T-cell (primary cell): ENCODE results near the gene CLSTN2. TPM values are rescaled to one million over a fixed set of nuclear protein-coding genes. Genes with fewer than 3 reads are reported as not detected.

ENCODE experiments used
- ATAC-seq, 4 experiments: fragments of 200-7000 bp in 3 of 4; fragments of 150-1000 bp in 1 of 4; cut with Tn5 transposase; replicated peaks in 1 of 4; 1 replicate in 3 of 4; 2 replicates in 1 of 4; pipeline ENCODE4 v1.10.0; 2021; ENCODE audit warnings: moderate library complexity in 3 of 4, mild to moderate bottlenecking in 2 of 4, moderate number of reproducible peaks in 1 of 4
- CTCF ChIA-PET, 2 donors: fragments of 300-600 bp; sonication (Branson Sonifier 250); formaldehyde crosslinking; loops; one replicate each; lab custom pipeline; 2022; ENCODE audit warnings: antibody characterized with exemption in 2 of 2; lab: Charles Lee
- POLR2A ChIA-PET, 2 donors: fragments of 300-600 bp; sonication (Branson Sonifier 250); formaldehyde crosslinking; loops; one replicate each; lab custom pipeline; 2022; ENCODE audit warnings: antibody characterized with exemption in 2 of 2; lab: Charles Lee
- DNase-seq, 35 experiments: peaks; one replicate each; pipeline versions ENCODE4 v3.0.0 to v3.0.0-alpha.2; 2013 to 2023
- H3K27ac ChIP-seq: one replicate; pipeline ENCODE4 v1.5.1; 2013; ENCODE audit warnings: low read length
- H3K27me3 ChIP-seq, 2 experiments: replicated peaks in 1 of 2; 1 replicate in 1 of 2; 2 replicates in 1 of 2; pipeline versions ENCODE4 v1.6.1 to v1.7.0; 2013; ENCODE audit warnings: low read length in 1 of 2, mixed read lengths in 1 of 2; ENCODE audit not compliant: control insufficient read depth in 2 of 2, insufficient read depth in 2 of 2; ENCODE audit errors: extremely low read depth in 1 of 2
- H3K36me3 ChIP-seq, 2 donors: 1 replicate in 1 of 2; 2 replicates in 1 of 2; pipeline versions ENCODE4 v1.6.1 to v1.7.0; 2013; ENCODE audit warnings: low read length in 1 of 2; ENCODE audit not compliant: control insufficient read depth in 2 of 2, insufficient read depth in 1 of 2; ENCODE audit errors: extremely low read depth in 1 of 2
- H3K4me1 ChIP-seq, 2 experiments: 1 replicate in 1 of 2; 2 replicates in 1 of 2; pipeline versions ENCODE4 v1.6.1 to v1.7.0; 2013; ENCODE audit warnings: low read length in 2 of 2, mixed read lengths in 1 of 2; ENCODE audit not compliant: insufficient read depth in 2 of 2, control insufficient read depth in 1 of 2; ENCODE audit errors: extremely low read depth in 1 of 2
- H3K4me3 ChIP-seq, 2 donors: 1 replicate in 1 of 2; 2 replicates in 1 of 2; pipeline versions ENCODE4 v1.5.1 to v1.7.0; 2013; ENCODE audit warnings: mild to moderate bottlenecking in 2 of 2, low read length in 1 of 2, moderate library complexity in 1 of 2; ENCODE audit not compliant: control insufficient read depth in 1 of 2; ENCODE audit errors: extremely low read depth in 1 of 2
- H3K9me3 ChIP-seq: 2 replicates; pipeline ENCODE4 v1.7.0; 2013
- H3K27ac Mint-ChIP-seq, 2 donors: one replicate each; pipeline ENCODE4 v1.8.0; 2020 to 2021; ENCODE audit warnings: mild to moderate bottlenecking in 2 of 2, mixed read lengths in 2 of 2
- H3K27me3 Mint-ChIP-seq, 2 donors: one replicate each; pipeline ENCODE4 v1.8.0; 2021 to 2022; ENCODE audit warnings: mixed read lengths in 2 of 2
- H3K36me3 Mint-ChIP-seq: one replicate; pipeline ENCODE4 v1.8.0; 2021; ENCODE audit warnings: mixed read lengths
- H3K4me1 Mint-ChIP-seq, 3 donors: one replicate each; pipeline ENCODE4 v1.8.0; 2020 to 2022; ENCODE audit warnings: mixed read lengths in 3 of 3, mild to moderate bottlenecking in 1 of 3
- H3K4me3 Mint-ChIP-seq, 3 donors: one replicate each; pipeline ENCODE4 v1.8.0; 2020 to 2022; ENCODE audit warnings: mild to moderate bottlenecking in 3 of 3, mixed read lengths in 3 of 3, moderate library complexity in 3 of 3
- H3K9me3 Mint-ChIP-seq, 3 donors: one replicate each; pipeline ENCODE4 v1.8.0; 2020 to 2022; ENCODE audit warnings: mixed read lengths in 3 of 3
- WGBS: methylation state at CpG from one replicate; pipeline ENCODE4 v1.1.5; 2013; ENCODE audit warnings: missing lambda C conversion rate; ENCODE audit not compliant: insufficient coverage; 5-methylcytosine and 5-hydroxymethylcytosine counted together
- total RNA-seq, 35 experiments: library from RNA in 6 of 35; stranded (reverse) in 6 of 35; fragments of 120-200 nt in 1 of 35; gene quantifications; one replicate each; pipeline versions ENCODE4 v1.2.1 to v1.2.4 and lab custom pipeline; 2013 to 2026

The CLSTN2 gene
- total RNA-seq, 5 donors from 2014 or later (not counting 1 experiment from before 2014, with no cell fraction given), result under 0.01 to 0.12 (median 0.03) TPM; not detected in 2

- H3K4me3 Mint-ChIP-seq, result no peak overlapping the region
- Histone ChIP-seq H3K9me3 (no peaks in the 10 kb centered on the region), H3K4me1 (no peaks in the 10 kb centered on the region), H3K27ac (no peak overlapping the region), H3K4me3 (no peak overlapping the region), H3K36me3 (no peaks in the 10 kb centered on the region), H3K27me3 (peaks cover 13 to 15% of the 10 kb centered on the region in 2 experiments)
- H3K4me1 Mint-ChIP-seq, result peaks cover 0 to 4% (median 4%) of the 10 kb centered on the region in 3 donors
- no peak overlapping the region for H3K27ac Mint-ChIP-seq
- POLR2A ChIA-PET, result no interaction called here
- ATAC-seq (no peak), DNase-seq (no peak)
- H3K9me3 Mint-ChIP-seq, result peaks cover 0 to 3% (median 0%) of the 10 kb centered on the region in 3 donors
- peaks cover 27 to 38% of the 10 kb centered on the region in 2 donors for H3K27me3 Mint-ChIP-seq
- CTCF ChIA-PET, result no interaction called here
- 80% methylated on average over 1 of the region's 1 CpG for WGBS
- no peaks in the 10 kb centered on the region for H3K36me3 Mint-ChIP-seq
These were observed 4.8 kb upstream of the CLSTN2 start for GRCh38 chr3:139930211-139930610.

- ATAC-seq (no peak), DNase-seq (no peak)
- no CpG with 5 or more reads among the region's 2 CpGs for WGBS
- Mint-ChIP-seq H3K27me3 (peaks cover 44 to 50% of the 10 kb centered on the region in 2 donors), H3K4me1 (peaks cover 0 to 6% (median 6%) of the 10 kb centered on the region in 3 donors), H3K27ac (no peak overlapping the region), H3K36me3 (no peaks in the 10 kb centered on the region), H3K4me3 (no peak overlapping the region), H3K9me3 (peaks cover 0 to 3% (median 0%) of the 10 kb centered on the region in 3 donors)
- H3K36me3 ChIP-seq, result no peaks in the 10 kb centered on the region
- no peak overlapping the region for H3K4me3 ChIP-seq
- POLR2A ChIA-PET, result no interaction called here
- peaks cover 17 to 29% of the 10 kb centered on the region in 2 experiments for H3K27me3 ChIP-seq
- no peak overlapping the region for H3K27ac ChIP-seq
- CTCF ChIA-PET, result no interaction called here
- no peaks in the 10 kb centered on the region for H3K9me3 ChIP-seq
- H3K4me1 ChIP-seq, result peaks cover 0 to 8% of the 10 kb centered on the region in 2 experiments
These were observed 1.2 kb upstream of the CLSTN2 start for GRCh38 chr3:139933766-139934165.

DNA sequence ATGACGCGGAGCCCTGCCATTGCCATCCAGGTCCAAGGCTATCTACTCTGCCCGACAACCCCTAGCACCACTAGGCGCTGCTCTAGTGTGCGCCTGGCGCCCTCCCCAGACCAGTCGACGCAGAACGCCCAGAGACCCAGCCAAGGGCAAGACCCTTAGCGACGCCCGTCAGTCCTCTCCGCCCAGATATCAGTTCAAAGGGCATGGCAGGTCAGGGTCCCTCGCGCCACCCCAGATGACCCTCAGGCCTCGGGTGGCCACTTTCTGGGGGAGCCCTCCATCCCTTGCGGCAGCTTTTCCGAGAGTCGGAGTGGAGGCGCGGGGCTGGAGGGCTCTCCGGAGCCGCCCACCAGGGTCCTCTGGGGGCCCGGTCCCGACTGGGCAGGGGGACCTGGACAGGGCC lies 371 bp upstream of the CLSTN2 start:
- POLR2A ChIA-PET, result no interaction called here

DNA sequence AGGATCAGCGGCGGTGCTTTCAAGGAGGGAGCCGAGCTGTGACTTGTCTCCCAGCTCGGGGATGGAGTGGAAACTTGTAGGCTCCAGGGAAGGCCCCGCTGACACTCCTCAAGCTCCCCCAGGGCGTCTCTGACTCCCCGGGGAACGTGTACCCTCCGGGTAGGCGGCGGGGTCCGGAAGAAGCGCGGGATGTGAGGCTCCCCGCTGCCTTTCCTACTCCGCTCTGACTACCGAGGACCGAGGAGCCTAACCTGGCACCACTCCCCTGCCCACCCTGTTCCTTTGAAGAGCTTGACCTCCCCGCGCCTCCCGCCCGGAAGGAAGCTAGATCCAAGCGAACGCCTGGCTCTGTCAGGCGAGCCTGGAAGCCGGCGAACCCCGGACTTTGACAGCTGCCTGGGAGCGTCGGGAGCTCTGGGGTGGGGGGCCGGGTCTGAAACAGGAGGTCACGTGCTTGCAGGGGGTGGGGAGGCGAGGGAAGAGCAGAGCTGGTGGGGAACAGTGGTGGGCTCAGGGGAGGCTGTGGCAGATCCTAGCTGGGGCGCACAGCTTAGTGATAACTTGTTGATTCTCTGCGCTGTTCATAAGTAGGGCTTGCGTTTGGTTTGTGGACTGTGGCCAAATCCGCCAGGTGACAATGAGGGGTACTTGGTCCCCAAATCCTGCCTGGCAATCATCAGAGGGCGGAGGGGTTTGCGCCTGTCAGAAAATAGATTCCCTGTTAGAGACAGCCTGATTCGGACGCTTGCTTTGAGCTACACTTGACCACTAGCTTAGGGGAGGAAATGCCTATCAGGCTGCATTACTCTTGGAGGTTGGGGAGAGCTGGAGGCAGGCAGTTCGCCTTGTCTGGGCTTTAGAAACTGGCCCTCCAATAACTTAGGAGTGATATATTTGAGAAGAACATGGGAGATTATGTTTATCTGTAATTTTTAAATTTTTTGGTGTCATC lies 1.2 kb downstream of the CLSTN2 start:
- Mint-ChIP-seq H3K27ac (no peak overlapping the region), H3K4me1 (peaks cover 0 to 6% (median 6%) of the 10 kb centered on the region in 3 donors), H3K36me3 (no peaks in the 10 kb centered on the region), H3K27me3 (peaks cover 48 to 56% of the 10 kb centered on the region in 2 donors), H3K4me3 (peak overlapping the region in 1 of 3 donors; percentile 26), H3K9me3 (peaks cover 0 to 3% (median 0%) of the 10 kb centered on the region in 3 donors)
- Histone ChIP-seq H3K4me1 (peaks cover 0 to 8% of the 10 kb centered on the region in 2 experiments), H3K27ac (no peak overlapping the region), H3K36me3 (no peaks in the 10 kb centered on the region), H3K9me3 (no peaks in the 10 kb centered on the region), H3K27me3 (peaks cover 17 to 29% of the 10 kb centered on the region in 2 experiments), H3K4me3 (no peak overlapping the region)
- DNase-seq (no peak), ATAC-seq (no peak)
- ChIA-PET POLR2A (no interaction called here), CTCF (no interaction called here)
- WGBS, result 6% methylated on average over 38 of the region's 42 CpGs

More for the DNA sequence above, 371 bp upstream of the CLSTN2 start:
- H3K27ac ChIP-seq, result no peak overlapping the region
- ATAC-seq, result no peak
- H3K27me3 Mint-ChIP-seq, result peaks cover 44 to 54% of the 10 kb centered on the region in 2 donors
- CTCF ChIA-PET, result no interaction called here
- H3K4me1 ChIP-seq, result peaks cover 0 to 8% of the 10 kb centered on the region in 2 experiments
- H3K9me3 ChIP-seq, result no peaks in the 10 kb centered on the region
- H3K27me3 ChIP-seq, result peaks cover 17 to 29% of the 10 kb centered on the region in 2 experiments
- H3K4me3 ChIP-seq, result no peak overlapping the region
- H3K9me3 Mint-ChIP-seq, result peaks cover 0 to 3% (median 0%) of the 10 kb centered on the region in 3 donors
- H3K36me3 Mint-ChIP-seq, result no peaks in the 10 kb centered on the region
- 9% methylated on average over 25 of the region's 25 CpGs for WGBS
- H3K36me3 ChIP-seq, result no peaks in the 10 kb centered on the region
- peaks cover 0 to 6% (median 6%) of the 10 kb centered on the region in 3 donors for H3K4me1 Mint-ChIP-seq
- no peak overlapping the region for H3K27ac Mint-ChIP-seq
- peak overlapping the region in 1 of 3 donors; percentile 28 for H3K4me3 Mint-ChIP-seq
- DNase-seq, result no peak

DNA sequence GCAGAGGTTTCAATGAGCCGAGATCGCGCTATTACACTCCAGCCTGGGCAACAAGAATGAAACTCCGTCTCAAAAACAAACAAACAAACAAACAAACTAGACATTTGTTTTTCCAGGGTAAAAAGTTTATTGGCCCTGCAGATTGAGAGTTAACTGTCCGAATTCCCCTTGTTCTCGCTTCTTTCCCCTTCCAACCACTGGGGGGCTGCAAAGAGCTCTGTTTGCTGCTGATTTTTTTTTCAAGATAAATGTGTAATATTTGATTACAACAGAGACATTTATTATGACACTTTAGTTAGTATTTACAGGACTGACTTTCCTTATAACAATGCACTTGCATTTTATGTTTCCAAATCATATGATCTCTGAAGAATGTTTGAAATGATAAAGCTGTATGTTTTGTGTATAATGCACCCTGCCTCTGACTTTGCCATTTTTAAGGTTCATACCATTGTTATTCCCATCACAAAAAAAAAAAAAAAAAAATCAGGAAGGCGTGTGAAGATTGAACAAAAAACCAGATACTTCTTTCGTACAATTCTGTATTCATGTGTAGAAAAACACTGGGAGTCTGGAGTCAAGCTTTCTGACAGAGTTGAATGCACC lies 2.8 kb downstream of the CLSTN2 start:
- H3K4me3 Mint-ChIP-seq, result no peak overlapping the region
- H3K9me3 ChIP-seq, result no peaks in the 10 kb centered on the region

DNA sequence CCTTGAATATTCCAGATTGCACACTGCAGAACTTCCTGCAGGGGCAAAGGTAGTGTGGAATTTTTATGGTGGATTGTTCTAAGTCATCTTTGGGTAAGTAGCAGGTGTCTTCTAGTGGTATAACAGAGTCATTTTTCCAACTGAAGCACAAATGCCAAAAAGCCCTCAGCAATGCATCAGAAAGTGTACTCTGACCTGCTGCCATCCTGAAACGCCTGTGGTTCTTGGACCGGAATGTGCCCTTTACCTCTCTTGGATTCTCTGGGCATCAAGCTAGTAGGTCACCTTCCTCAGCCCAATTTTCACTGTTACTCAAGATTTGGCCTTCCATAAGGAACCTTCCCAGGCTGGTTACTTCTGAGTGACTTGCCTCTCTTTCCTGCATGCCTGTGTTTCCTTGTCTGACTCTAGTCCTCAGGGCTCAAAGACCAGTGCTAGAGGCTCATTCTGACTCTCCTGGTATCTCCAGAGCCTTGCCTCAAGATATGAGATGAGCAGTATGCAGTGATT lies 4.8 kb downstream of the CLSTN2 start:
- Mint-ChIP-seq H3K4me1 (peaks cover 0 to 3% (median 2%) of the 10 kb centered on the region in 3 donors), H3K36me3 (no peaks in the 10 kb centered on the region), H3K27me3 (peaks cover 41 to 64% of the 10 kb centered on the region in 2 donors), H3K4me3 (no peak overlapping the region), H3K9me3 (no peaks in the 10 kb centered on the region), H3K27ac (no peak overlapping the region)
- no peaks in the 10 kb centered on the region for H3K9me3 ChIP-seq
- CTCF ChIA-PET, result no interaction called here
- no peaks in the 10 kb centered on the region for H3K36me3 ChIP-seq
- peaks cover 4 to 16% of the 10 kb centered on the region in 2 experiments for H3K27me3 ChIP-seq
- POLR2A ChIA-PET, result no interaction called here
- peaks cover 0 to 8% of the 10 kb centered on the region in 2 experiments for H3K4me1 ChIP-seq
- H3K4me3 ChIP-seq, result no peak overlapping the region
- no peak overlapping the region for H3K27ac ChIP-seq
- ATAC-seq (no peak), DNase-seq (no peak)
- 59% methylated on average over 2 of the region's 2 CpGs for WGBS

More for the DNA sequence above, 2.8 kb downstream of the CLSTN2 start:
- Mint-ChIP-seq H3K27me3 (peaks cover 50 to 66% of the 10 kb centered on the region in 2 donors), H3K9me3 (no peaks in the 10 kb centered on the region), H3K4me1 (peaks cover 0 to 6% (median 6%) of the 10 kb centered on the region in 3 donors), H3K36me3 (no peaks in the 10 kb centered on the region), H3K27ac (no peak overlapping the region)
- Histone ChIP-seq H3K36me3 (no peaks in the 10 kb centered on the region), H3K27me3 (peaks cover 12 to 26% of the 10 kb centered on the region in 2 experiments), H3K4me1 (peaks cover 0 to 8% of the 10 kb centered on the region in 2 experiments), H3K4me3 (no peak overlapping the region), H3K27ac (no peak overlapping the region)
- no CpG with 5 or more reads among the region's 8 CpGs for WGBS
- DNase-seq, result peak in 1 of 35 experiments; percentile 2
- no peak for ATAC-seq
- ChIA-PET CTCF (interaction anchor here (0.6 to 0.7 kb wide), 3 partner anchors 15 to 927 kb away, joined by 3 to 7 read pairs (median 3); no protein-coding TSS in a partner anchor), POLR2A (interaction anchor here in 1 of 2 donors (0.6 kb wide), 1 partner anchor 12 kb away, joined by 5 read pairs; no protein-coding TSS in a partner anchor)
